A673 (cell line): ENCODE measurements around the gene BRPF3.

Source experiments
- CTCF ChIP-seq: fragments of 300-800, 200-600 bp; sonication (generic); conservative IDR thresholded peaks from 2 replicates; pipeline ENCODE4 v1.5.1; 2017; ENCODE audit warnings: low read depth, mild to moderate bottlenecking, antibody characterized with exemption, low read length, moderate library complexity, mixed read lengths
- EZH2 ChIP-seq: fragments of 200-600 bp; sonication (generic); IDR thresholded peaks from 2 replicates; pipeline ENCODE4 v1.6.1; 2017; ENCODE audit warnings: borderline replicate concordance, low read depth, mild to moderate bottlenecking, mixed read lengths, antibody characterized with exemption, low read length; ENCODE audit not compliant: poor library complexity, severe bottlenecking

GRCh38 chr6:36244641-36245280 is 48.2 kb downstream of the BRPF3 start:
- TF ChIP-seq CTCF (no peak), EZH2 (no peak)
